Upper lobe of left lung (tissue), 4 donors: ENCODE data around the gene STOM.
A peak's percentile ranks its signal among the peaks of the same experiment; 100 is the strongest.

ENCODE experiments used
- EP300 ChIP-seq, 4 donors: sonication (generic); formaldehyde crosslinking; IDR thresholded peaks; one replicate each; pipeline ENCODE4 v1.5.1; 2017; ENCODE audit warnings: antibody characterized with exemption in 4 of 4, control low read depth in 2 of 4
- POLR2A ChIP-seq, 4 donors: fragments of 450-650 bp; IDR thresholded peaks; one replicate each; pipeline ENCODE4 v1.5.1; 2016 to 2017; ENCODE audit warnings: antibody characterized with exemption in 4 of 4, mild to moderate bottlenecking in 2 of 4
- POLR2AphosphoS5 ChIP-seq, 2 donors: sonication (generic); formaldehyde crosslinking; IDR thresholded peaks; one replicate each; pipeline ENCODE4 v1.5.1; 2017; ENCODE audit warnings: antibody characterized with exemption in 2 of 2
- TF ChIP-seq, protein P1 (sequence below), 6 experiments: fragments of 450-650 bp in 4 of 6; fragments of 200-600 bp in 2 of 6; sonication (generic) in 2 of 6; IDR thresholded peaks; one replicate each; pipeline ENCODE4 v1.5.1; 2016 to 2019; ENCODE audit warnings: antibody characterized with exemption in 6 of 6

DNA sequence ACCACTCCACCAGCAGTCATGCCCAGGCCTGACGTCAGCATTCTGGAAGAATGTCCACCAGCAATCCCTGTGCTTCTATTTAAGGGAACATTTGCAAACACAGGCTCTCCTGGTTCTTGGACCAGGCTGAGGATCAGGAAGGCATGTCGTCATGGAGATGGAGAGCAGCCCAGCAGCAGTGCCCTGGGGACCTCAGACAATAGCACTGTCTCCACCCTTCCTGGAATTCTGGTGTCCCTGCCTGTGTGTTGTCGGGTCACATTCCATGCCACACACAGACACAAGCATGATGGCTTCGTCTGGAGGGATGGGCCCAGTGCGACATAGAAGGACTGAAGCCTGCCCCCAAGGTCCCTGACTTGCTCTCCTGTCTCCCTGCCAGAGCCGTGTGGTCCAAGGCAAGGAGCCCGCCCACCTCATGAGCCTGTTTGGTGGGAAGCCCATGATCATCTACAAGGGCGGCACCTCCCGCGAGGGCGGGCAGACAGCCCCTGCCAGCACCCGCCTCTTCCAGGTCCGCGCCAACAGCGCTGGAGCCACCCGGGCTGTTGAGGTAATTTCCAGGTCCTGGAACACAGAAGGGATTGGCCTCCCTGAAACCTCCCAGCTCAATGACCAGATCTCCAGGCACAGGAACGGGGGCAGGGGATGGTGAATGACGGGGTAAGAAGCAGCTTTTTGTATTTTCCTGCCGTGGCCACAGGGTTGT lies 43.8 kb downstream of the STOM start:
- TF ChIP-seq, protein P1, sequence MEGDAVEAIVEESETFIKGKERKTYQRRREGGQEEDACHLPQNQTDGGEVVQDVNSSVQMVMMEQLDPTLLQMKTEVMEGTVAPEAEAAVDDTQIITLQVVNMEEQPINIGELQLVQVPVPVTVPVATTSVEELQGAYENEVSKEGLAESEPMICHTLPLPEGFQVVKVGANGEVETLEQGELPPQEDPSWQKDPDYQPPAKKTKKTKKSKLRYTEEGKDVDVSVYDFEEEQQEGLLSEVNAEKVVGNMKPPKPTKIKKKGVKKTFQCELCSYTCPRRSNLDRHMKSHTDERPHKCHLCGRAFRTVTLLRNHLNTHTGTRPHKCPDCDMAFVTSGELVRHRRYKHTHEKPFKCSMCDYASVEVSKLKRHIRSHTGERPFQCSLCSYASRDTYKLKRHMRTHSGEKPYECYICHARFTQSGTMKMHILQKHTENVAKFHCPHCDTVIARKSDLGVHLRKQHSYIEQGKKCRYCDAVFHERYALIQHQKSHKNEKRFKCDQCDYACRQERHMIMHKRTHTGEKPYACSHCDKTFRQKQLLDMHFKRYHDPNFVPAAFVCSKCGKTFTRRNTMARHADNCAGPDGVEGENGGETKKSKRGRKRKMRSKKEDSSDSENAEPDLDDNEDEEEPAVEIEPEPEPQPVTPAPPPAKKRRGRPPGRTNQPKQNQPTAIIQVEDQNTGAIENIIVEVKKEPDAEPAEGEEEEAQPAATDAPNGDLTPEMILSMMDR (IDR thresholded peaks at IDR 0.05): no peak
- TF ChIP-seq POLR2A (IDR thresholded peaks at IDR 0.05): peak in 2 of 4 donors; percentile 41
- peak; percentile 54 to 94 (median 88) for TF ChIP-seq EP300 (IDR thresholded peaks at IDR 0.05)
- peak; percentile 86 to 90 for TF ChIP-seq POLR2AphosphoS5 (IDR thresholded peaks at IDR 0.05)
